Stimulated activated CD8-positive, alpha-beta memory T cell treated with anti-CD3 and anti-CD28 coated beads, Interleukin-4, amount 100 ng/mL, for 48 hours (primary cell): ENCODE measurements around the gene FAM209A.
"Not testable (repeated sequence)": the region's sequence is repeated elsewhere in the genome, so short reads cannot be mapped to it uniquely, and the experiment has no call there.

Experiments
- DNase-seq: peaks from one replicate; pipeline ENCODE4 v3.0.0-alpha.2; 2020

FAM209A gene

GRCh38 chr20:56542489-56543030, 18.0 kb downstream of the FAM209A start:
- no peak for DNase-seq

GRCh38 chr20:56551571-56551970, 27.0 kb downstream of the FAM209A start:
- DNase-seq: no peak

GRCh38 chr20:56552911-56553629, 28.5 kb downstream of the FAM209A start:
- no peak for DNase-seq

- DNase-seq: no peak
Measured at GRCh38 chr20:56554869-56555268, 30.3 kb downstream of the FAM209A start.

GRCh38 chr20:56558968-56559367, 34.4 kb downstream of the FAM209A start:
- no peak for DNase-seq

- DNase-seq: not testable (repeated sequence)
Measured at GRCh38 chr20:56564526-56564925, 40.0 kb downstream of the FAM209A start.

GRCh38 chr20:56565511-56565910, 41.0 kb downstream of the FAM209A start:
- no peak for DNase-seq

- DNase-seq: no peak
Measured at GRCh38 chr20:56566621-56567020, 42.1 kb downstream of the FAM209A start.

- no peak for DNase-seq
Measured at GRCh38 chr20:56570832-56571231, 46.3 kb downstream of the FAM209A start.

- DNase-seq: no peak
Measured at GRCh38 chr20:56572172-56572571, 47.6 kb downstream of the FAM209A start.

- DNase-seq: no peak
Measured at GRCh38 chr20:56573986-56574385, 49.4 kb downstream of the FAM209A start.

GRCh38 chr20:56574531-56575142, 50.1 kb downstream of the FAM209A start:
- DNase-seq: no peak

GRCh38 chr20:56575157-56575556, 50.6 kb downstream of the FAM209A start:
- DNase-seq: no peak
